ENCODE data around the gene TRPC4. TPM values are rescaled to one million over a fixed set of nuclear protein-coding genes. Genes with fewer than 3 reads are reported as not detected.

Gene TRPC4
- polyA plus RNA-seq, 3 donors = not detected

- Histone ChIP-seq H3K27me3 (ENCODE audit: control insufficient read depth in 2 of 2, insufficient read depth in 2 of 2, low read length in 2 of 2) (no peaks in the 10 kb centered on the region), H3K4me1 (ENCODE audit: control insufficient read depth in 1 of 2, insufficient read depth in 2 of 2, low read length in 2 of 2) (no peaks in the 10 kb centered on the region), H3K9ac (ENCODE audit: insufficient read depth, low read length, poor library complexity, severe bottlenecking) (no peak overlapping the region), H3K9me3 (replicated peaks in 1 of 2; ENCODE audit: control insufficient read depth in 1 of 2, insufficient read depth in 1 of 2, low read length in 2 of 2) (no peaks in the 10 kb centered on the region), H3K79me2 (ENCODE audit: insufficient read depth, low read length) (no peaks in the 10 kb centered on the region), H3K4me3 (replicated peaks in 1 of 3; ENCODE audit: low read depth in 2 of 3, low read length in 3 of 3) (no peak overlapping the region), H2AFZ (ENCODE audit: insufficient read depth, low read depth, low read length, poor library complexity, severe bottlenecking) (no peak overlapping the region), H3K4me2 (replicated peaks; ENCODE audit: extremely low read depth, low read length, poor library complexity, severe bottlenecking) (no peak overlapping the region), H3K27ac (ENCODE audit: low read depth in 1 of 2, low read length in 2 of 2) (no peak overlapping the region), H3K36me3 (replicated peaks in 1 of 2; ENCODE audit: control insufficient read depth in 1 of 2, insufficient read depth in 2 of 2, low read length in 2 of 2) (no peaks in the 10 kb centered on the region), H4K20me1 (ENCODE audit: insufficient read depth, low read length) (no peaks in the 10 kb centered on the region)
- Mint-ChIP-seq H3K27me3 (ENCODE audit: low read depth in 3 of 3) (no peaks in the 10 kb centered on the region), H3K36me3 (no peaks in the 10 kb centered on the region), H3K4me1 (no peaks in the 10 kb centered on the region), H3K4me3 (no peak overlapping the region), H3K27ac (no peak overlapping the region), H3K9me3 (no peaks in the 10 kb centered on the region)
- intact Hi-C loops (cut with micrococcal nuclease) = no loop called here
- TF ChIP-seq, protein P1, sequence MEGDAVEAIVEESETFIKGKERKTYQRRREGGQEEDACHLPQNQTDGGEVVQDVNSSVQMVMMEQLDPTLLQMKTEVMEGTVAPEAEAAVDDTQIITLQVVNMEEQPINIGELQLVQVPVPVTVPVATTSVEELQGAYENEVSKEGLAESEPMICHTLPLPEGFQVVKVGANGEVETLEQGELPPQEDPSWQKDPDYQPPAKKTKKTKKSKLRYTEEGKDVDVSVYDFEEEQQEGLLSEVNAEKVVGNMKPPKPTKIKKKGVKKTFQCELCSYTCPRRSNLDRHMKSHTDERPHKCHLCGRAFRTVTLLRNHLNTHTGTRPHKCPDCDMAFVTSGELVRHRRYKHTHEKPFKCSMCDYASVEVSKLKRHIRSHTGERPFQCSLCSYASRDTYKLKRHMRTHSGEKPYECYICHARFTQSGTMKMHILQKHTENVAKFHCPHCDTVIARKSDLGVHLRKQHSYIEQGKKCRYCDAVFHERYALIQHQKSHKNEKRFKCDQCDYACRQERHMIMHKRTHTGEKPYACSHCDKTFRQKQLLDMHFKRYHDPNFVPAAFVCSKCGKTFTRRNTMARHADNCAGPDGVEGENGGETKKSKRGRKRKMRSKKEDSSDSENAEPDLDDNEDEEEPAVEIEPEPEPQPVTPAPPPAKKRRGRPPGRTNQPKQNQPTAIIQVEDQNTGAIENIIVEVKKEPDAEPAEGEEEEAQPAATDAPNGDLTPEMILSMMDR (IDR thresholded peaks at IDR 0.05) = no peak
- DNase-seq = no peak
- WGBS (ENCODE audit: insufficient coverage) = no CpG with 5 or more reads among the region's 2 CpGs
These were observed 212.4 kb downstream of the TRPC4 start for GRCh38 chr13:37657134-37657533.

DNA sequence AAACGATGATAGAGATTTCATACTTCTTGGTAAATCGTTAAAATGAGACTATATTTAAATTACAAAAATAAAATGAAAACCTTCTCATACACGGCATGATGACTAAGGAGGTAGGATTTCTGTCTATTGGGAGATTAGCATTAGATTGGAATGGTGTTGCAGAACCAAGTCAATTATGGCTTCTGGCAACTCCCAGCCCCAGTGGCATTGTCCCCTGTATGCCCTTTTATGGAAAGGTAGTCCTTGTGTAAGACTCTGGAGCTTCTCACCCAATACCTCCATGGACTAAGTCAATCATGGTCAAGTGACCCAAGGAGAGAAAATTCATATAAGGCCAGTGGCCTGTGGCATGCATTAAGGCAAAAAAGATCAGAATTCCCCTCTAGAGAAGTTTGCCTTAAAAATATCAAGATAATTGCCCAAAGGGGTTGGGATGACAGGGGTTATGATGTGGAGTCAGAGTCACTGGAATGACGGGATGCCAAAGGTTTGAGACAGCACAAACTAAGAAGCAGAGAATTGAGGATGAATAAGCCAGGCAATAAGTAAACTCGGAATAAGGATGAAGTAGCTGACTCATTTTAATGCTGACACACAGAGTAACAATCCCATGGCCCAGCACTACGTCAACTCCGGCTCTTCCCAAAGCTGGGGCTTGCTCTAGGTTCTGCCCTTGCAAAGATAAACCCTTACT is 213.2 kb downstream of the TRPC4 start:
- Histone ChIP-seq H3K27me3 (ENCODE audit: control insufficient read depth in 2 of 2, insufficient read depth in 2 of 2, low read length in 2 of 2) (no peaks in the 10 kb centered on the region), H3K27ac (ENCODE audit: low read depth in 1 of 2, low read length in 2 of 2) (no peak overlapping the region), H3K4me2 (replicated peaks; ENCODE audit: extremely low read depth, low read length, poor library complexity, severe bottlenecking) (no peak overlapping the region), H3K36me3 (replicated peaks in 1 of 2; ENCODE audit: control insufficient read depth in 1 of 2, insufficient read depth in 2 of 2, low read length in 2 of 2) (no peaks in the 10 kb centered on the region), H3K79me2 (ENCODE audit: insufficient read depth, low read length) (no peaks in the 10 kb centered on the region), H3K4me3 (replicated peaks in 1 of 3; ENCODE audit: low read depth in 2 of 3, low read length in 3 of 3) (no peak overlapping the region), H3K4me1 (ENCODE audit: control insufficient read depth in 1 of 2, insufficient read depth in 2 of 2, low read length in 2 of 2) (no peaks in the 10 kb centered on the region), H2AFZ (ENCODE audit: insufficient read depth, low read depth, low read length, poor library complexity, severe bottlenecking) (no peak overlapping the region), H3K9me3 (replicated peaks in 1 of 2; ENCODE audit: control insufficient read depth in 1 of 2, insufficient read depth in 1 of 2, low read length in 2 of 2) (no peaks in the 10 kb centered on the region), H3K9ac (ENCODE audit: insufficient read depth, low read length, poor library complexity, severe bottlenecking) (no peak overlapping the region), H4K20me1 (ENCODE audit: insufficient read depth, low read length) (no peaks in the 10 kb centered on the region)
- no peaks in the 10 kb centered on the region for H3K36me3 Mint-ChIP-seq
- H3K27ac Mint-ChIP-seq = no peak overlapping the region
- no peaks in the 10 kb centered on the region for H3K4me1 Mint-ChIP-seq
- H3K27me3 Mint-ChIP-seq (ENCODE audit: low read depth in 3 of 3) = no peaks in the 10 kb centered on the region
- intact Hi-C loops (cut with micrococcal nuclease) = no loop called here
- H3K9me3 Mint-ChIP-seq = no peaks in the 10 kb centered on the region
- 100% methylated on average over 1 of the region's 7 CpGs for WGBS (ENCODE audit: insufficient coverage)
- H3K4me3 Mint-ChIP-seq = no peak overlapping the region
- TF ChIP-seq, protein P1 (IDR thresholded peaks at IDR 0.05) = no peak
- no peak for DNase-seq

All from CD14-positive monocyte (primary cell).